ENCODE data around the gene TXLNA.

GRCh38 chr1:32142446-32143301 lies 36.8 kb upstream of the TXLNA start:
- TF ChIP-seq, protein P1, sequence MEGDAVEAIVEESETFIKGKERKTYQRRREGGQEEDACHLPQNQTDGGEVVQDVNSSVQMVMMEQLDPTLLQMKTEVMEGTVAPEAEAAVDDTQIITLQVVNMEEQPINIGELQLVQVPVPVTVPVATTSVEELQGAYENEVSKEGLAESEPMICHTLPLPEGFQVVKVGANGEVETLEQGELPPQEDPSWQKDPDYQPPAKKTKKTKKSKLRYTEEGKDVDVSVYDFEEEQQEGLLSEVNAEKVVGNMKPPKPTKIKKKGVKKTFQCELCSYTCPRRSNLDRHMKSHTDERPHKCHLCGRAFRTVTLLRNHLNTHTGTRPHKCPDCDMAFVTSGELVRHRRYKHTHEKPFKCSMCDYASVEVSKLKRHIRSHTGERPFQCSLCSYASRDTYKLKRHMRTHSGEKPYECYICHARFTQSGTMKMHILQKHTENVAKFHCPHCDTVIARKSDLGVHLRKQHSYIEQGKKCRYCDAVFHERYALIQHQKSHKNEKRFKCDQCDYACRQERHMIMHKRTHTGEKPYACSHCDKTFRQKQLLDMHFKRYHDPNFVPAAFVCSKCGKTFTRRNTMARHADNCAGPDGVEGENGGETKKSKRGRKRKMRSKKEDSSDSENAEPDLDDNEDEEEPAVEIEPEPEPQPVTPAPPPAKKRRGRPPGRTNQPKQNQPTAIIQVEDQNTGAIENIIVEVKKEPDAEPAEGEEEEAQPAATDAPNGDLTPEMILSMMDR (IDR thresholded peaks at IDR 0.05; ENCODE audit: low read depth, low read length, poor library complexity, severe bottlenecking): no peak
- no peak for TF ChIP-seq EZH2phosphoT487 (IDR thresholded peaks at IDR 0.05; ENCODE audit: borderline replicate concordance, low read length)

Measured in DOHH2 (cell line).